Kidney capillary endothelial cell (primary cell): Measurements from ENCODE around the gene RHOBTB3.

ENCODE experiments used
- DNase-seq: peaks from one replicate; pipeline ENCODE4 v3.0.0-alpha.2; 2018; ENCODE audit warnings: low spot score

Gene RHOBTB3

DNA sequence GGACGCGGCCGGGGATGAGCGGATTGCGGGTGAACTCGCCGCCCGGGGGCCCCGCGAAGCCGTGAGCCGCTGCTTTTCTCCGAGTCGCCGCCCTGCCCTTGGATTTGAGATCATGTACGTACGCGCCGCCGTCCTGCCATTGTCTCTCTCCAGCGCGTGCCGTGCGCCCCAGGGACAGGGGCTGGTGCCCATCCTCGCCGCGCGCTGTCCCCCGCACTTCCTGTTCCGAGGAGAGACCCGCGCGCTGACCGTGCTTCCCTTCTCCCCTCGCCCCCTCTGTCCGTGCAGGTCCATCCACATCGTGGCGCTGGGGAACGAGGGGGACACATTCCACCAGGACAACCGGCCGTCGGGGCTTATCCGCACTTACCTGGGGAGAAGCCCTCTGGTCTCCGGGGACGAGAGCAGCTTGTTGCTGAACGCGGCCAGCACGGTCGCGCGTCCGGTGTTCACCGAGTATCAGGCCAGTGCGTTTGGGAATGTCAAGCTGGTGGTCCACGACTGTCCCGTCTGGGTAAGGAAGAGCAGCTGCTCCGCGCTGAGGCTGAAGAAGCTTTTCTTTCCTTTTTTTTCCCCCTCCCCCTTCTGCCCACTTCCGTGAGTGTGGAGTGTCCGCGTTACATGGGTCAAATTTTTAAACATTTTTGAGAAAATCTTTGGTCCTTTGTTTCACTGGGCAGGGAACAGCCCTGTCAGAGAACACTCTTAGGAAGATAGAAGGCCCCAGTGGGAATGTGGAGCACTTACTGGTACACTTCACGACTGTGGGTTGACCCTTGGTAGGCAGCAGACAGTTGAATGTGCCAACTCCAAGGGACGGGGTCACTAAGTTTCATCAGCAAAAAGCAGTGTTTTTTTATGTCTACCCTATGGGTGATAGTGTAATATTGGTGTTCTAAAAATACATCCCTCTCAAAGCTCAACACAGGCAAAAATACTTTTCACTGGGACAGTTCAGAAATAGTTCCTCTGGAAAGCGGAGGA, 727 bp downstream of the RHOBTB3 start:
- DNase-seq, result no peak

DNA sequence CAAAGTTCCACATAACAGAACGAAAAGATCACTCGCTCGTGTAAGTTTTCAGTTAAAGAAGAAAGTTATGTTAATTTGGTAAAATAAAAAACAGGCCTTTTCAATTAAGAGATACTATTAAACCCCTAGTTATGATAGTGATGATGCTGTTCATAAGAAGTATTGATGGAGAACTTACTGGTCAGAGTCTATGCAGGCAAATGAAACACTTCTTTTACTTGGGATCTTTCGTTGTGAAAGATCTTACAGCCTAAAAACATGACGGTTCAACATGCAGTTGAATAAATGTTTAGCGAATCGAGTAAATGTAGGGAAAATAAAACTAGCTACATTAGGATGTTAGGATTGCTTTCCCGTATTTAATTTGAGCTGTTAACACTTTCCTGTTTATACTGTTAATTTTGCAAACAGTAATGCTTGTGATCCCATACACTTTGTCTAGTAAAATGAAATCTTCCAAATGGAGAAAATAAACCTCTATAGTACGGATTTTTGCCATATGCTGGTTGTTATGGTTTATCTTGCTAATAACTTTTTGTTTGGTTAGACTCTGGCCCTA, 2.0 kb downstream of the RHOBTB3 start:
- DNase-seq, result no peak

DNA sequence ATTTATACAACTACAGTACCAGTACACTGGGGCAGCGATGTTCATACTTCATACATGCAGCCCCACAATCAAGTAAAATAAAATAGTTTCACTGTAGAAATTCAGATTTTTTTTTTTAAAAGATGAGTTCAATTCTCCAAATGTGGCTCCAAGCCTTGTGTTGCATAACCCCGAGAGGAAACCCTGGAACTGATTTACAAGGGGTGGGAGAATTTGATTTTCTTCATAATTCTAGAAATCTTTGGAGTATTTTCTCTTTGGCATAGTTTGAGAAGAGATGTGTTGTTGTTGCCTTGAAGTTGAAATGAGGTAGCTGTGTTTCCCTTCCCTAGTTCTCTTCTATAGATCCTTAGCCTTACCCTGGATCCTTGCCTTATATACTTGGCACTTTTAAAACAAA, 3.1 kb downstream of the RHOBTB3 start:
- no peak for DNase-seq

DNA sequence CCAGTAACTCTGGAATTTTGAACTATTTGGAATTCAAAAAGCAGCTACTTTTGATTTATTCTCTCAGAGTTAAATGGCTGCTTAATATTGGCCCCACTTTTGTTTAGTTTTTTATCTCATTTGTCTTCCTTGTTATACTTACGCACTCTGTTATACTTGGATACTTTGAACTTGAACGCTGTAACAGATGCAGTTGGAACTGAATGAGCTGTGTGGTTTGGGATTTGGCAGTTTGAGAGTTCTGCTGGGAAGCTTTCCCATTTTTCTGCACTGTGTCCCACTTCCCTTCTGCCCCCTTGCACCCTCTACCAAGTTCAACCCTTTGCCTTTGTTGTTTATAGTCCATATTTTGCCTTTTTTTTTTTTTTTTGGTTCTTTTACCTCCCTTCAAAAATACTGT, 3.8 kb downstream of the RHOBTB3 start:
- no peak for DNase-seq

DNA sequence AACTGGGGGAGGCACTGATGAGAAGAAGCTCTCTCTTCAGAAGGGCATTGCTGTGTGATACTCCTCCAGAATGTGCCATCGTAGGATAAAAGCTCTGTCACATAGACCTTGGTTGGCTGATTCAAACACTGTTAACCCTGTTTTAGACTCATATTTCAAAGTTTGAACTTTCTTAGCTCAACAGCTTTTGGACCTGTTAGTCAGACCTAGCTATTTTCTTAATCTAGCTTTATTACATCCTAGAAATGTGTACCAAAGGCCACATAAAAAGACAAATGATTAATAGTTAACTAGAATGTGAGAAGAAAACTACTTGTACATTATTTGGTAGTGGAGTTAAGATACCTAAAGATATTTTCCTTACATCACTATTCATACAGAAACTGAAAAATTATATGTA, 4.3 kb downstream of the RHOBTB3 start:
- no peak for DNase-seq

DNA sequence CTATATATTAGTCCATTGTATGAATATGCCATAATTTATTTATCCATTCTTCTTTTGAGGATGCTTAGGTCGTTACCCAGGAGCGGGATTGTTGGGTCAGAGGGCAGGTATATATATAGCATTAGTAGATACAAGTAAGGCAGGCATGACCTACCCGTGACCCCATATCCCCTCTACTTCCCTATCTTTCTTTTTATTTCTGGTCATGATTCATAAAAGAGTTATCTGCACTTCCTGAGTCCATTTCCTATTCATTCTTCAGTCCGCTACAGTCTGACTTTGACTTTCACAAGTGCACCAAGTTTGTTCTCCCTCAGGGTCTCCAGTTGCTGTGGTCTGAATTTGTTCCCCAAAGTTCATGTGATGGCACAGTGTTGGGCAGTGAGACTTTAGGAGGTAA, 6.9 kb downstream of the RHOBTB3 start:
- peak; percentile 58 for DNase-seq

DNA sequence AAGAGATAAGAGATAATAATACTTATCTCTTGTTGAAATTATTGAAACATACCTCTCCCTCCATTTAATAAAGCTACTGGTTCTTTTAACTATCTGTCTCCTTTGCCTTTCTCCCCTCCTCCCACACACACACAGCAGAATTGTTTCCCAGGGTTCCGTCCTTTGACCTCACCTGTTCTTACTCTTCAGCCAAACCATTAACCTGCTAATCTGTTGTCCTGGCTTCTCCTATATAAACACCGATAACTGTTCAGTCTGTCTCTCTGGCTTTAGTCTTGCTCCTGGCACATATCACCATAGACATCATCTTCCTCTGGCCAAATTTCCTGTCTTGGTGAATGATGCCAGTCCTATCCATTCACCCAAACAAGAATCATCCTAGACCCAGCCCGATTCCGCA, 7.7 kb downstream of the RHOBTB3 start:
- DNase-seq, result no peak

DNA sequence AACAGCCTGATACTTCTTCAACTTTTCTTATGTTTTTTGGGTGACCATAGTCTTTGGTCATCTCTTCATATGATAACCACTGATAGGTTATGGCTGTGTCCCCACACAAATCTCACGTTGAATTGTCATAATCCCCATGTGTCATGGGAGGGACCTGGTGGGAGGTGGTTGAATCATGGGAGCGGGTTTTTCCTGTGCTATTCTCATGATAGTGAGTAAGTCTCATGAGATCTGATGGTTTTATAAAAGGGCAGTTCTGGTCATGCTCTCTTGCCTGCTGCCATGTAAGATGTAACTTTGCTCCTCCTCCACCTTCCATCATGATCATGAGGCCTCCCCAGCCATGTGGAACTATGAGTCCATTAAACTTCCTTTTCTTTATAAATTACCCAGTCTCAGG, 8.7 kb downstream of the RHOBTB3 start:
- DNase-seq, result no peak

DNA sequence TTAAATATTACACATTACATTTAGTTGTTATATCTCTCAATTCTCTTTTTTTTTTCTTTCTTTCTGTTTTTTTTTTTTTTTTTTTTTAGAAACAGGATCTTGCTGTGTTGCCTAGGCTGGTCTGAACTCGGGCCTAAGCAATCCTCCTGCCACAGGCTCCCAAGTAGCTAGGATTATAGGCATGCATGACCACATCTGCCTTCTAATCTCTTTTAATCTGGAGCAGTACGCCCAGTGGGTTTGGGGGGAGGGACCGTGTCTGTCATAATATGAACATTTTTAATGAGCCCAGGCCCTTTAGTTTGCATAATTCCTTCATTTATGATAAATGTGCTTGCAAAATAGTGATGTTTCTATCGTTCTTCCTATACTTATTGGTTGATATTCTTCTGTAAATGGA, 10.3 kb downstream of the RHOBTB3 start:
- DNase-seq, result no peak

DNA sequence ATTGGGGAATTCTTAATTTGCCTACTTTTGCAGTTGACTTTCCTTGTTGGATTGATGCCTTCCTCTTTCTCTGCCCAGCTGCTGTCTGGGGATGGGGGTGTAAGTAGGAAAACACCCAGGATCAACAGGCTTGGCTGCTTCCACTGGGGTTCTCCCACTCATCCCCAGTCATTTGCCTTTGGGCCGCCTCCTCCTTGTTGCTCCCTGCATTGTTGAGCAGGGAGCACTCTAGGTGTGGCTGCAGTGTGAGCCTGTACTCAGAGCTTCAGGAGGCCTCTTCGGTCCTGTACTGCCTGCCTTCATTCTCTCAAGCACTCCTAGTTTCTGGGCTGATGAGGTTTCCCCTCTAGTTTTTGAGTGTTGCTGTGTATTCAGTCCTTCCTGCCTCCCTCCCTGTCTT, 12.1 kb downstream of the RHOBTB3 start:
- DNase-seq, result no peak

DNA sequence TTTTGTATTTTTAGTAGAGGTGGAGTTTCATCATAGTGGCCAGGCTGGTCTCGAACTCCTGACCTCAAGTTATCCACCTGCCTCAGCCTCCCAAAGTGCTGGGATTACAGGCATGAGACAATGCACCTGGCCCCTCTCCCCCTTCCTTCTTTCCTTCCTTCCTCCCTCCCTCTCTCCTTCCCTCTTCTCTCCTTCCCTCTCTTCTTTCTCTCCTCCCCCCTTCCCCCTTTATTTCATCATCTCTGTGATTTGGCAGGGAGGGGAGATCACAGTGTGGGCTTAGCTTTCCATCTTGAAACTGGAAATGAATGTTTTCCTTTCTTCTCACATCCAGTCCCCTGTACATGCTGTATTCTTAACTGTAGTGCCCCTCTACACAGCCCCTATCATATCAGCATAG, 12.7 kb downstream of the RHOBTB3 start:
- DNase-seq, result no peak

DNA sequence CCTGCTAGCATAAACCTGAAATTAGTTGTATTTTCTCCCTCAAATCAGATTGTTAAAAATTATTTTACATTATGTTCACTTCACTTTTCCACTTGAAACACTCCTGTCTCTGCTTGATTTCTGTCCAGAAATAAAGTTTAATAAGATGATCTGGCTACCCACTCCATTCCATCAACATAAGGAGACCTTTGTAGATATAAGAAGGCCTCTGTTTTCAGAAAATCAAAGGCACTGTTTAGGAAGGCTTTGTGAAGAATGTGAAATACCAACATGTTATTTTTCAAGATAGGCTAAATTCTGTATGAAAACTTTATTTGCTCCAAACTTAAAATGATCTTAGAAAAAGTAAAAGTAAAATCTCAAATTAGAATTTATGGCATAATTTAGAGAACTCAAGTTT, 15.1 kb downstream of the RHOBTB3 start:
- DNase-seq, result no peak

DNA sequence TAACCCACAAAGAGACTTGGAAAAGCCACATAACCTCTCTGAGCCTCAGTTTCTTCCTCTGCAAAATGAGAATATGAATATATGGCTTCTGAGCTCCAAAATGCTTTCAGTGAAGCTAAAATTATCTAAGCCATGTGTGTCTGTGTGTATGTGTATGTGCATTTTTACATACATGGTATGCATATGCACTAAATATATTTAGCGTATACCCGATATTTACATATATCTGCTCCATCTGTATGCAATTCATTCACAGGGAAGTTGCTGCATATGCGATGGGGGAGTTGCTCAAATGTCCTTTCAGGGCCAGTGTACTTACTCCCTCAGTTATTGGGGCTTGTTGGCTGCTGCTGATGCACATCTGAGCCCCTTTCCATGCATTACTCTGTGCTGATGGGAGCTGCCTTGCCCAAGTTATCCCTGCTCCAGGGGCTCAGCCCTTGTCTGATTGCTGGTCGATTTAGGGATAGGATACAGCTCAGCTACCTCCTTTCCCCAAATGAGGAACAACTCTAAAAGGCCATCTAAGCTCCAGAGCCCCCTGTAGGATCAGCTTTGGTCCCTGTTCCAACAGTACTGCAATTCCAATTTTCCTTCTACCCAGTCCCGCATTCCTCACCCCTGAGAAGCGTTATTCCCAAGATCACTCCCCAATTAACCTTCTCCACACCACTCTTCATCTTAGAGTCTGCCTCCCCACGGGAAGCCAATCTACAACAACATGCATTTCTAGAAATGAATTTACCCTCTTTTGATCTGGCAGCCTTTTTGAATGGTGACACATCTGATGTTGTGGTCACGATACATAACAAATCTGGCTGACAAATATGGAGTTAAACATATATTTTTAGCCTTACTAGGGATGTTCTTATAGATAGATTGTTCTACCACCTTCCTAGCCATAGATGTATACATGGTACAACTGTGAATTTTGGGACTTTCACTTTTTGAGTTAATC, 15.9 kb downstream of the RHOBTB3 start:
- DNase-seq, result no peak

DNA sequence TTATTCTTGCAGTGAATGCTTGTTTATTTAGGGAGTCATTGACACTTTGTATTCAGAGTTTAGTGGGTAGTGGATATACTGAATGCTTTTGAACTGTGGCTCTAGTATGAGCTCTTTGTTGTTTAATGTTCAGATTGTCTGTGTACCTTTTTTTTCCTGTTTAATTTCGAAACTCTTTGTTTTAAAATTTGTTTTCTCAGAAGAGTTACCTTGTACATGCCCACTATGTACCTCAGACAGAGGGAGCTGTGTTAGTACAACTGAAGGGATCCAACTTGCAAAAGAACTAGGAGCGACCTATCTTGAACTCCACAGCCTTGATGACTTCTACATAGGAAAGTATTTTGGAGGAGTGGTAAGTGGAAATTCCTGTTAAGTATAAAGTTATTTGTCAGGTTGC, 17.0 kb downstream of the RHOBTB3 start:
- DNase-seq, result no peak

DNA sequence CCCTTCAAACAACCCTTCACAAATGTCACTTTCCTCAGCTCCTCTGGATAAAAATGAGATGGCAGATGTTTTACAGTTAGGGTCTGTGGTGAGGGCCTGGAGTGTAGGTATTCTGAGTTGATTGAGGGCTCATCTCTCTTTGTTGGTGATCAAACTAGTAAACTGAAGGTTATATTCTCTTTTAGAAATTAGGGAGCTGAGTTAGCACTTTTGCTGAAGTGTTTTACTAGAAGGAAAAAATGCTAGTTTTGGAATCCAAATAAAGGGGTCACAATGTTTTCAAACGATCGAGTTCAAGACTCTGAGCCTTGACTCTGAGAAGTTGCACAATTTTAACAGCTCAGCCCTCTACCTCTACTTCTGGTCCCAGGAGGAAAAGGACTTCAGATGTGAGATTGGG, 23.4 kb downstream of the RHOBTB3 start:
- no peak for DNase-seq

DNA sequence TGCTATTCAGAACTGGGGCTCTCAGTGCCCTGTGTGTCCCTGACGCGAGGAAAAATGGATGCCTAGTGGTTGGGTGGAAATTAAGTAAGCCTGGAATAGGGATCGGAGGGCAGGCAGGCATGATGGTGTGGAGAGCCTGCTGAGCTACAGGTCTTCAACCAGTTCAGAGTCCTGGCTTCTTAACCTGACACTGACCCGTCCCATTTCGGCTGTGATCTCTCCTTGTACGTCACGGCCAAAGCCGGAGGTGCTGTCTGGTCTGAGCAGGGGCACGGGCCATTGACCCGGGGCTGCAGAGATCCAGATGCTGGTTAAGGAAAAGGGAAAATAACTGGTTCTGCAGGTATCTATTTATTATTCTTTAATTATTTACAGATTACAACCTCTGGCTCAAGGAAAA, 27.9 kb downstream of the RHOBTB3 start:
- DNase-seq, result no peak

DNA sequence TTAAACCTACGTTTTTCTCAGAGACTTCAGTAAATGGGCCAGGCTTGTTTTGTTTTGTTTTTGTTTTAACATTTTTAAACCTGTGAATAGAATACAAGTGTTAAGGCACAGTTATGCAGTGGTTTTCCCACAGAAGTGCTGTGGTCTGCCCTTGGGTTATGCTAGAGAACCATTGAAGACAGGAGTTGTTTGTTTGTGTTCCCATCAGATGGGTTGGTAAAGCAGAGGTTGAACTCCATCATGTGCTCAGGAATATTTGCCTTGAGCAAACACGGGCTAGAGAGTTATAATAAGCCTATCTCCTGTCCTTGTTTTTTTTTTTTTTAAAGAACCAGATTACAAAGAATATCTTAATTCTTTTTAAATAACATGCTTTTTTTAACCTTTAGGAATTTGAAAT, 28.5 kb downstream of the RHOBTB3 start:
- no peak for DNase-seq

DNA sequence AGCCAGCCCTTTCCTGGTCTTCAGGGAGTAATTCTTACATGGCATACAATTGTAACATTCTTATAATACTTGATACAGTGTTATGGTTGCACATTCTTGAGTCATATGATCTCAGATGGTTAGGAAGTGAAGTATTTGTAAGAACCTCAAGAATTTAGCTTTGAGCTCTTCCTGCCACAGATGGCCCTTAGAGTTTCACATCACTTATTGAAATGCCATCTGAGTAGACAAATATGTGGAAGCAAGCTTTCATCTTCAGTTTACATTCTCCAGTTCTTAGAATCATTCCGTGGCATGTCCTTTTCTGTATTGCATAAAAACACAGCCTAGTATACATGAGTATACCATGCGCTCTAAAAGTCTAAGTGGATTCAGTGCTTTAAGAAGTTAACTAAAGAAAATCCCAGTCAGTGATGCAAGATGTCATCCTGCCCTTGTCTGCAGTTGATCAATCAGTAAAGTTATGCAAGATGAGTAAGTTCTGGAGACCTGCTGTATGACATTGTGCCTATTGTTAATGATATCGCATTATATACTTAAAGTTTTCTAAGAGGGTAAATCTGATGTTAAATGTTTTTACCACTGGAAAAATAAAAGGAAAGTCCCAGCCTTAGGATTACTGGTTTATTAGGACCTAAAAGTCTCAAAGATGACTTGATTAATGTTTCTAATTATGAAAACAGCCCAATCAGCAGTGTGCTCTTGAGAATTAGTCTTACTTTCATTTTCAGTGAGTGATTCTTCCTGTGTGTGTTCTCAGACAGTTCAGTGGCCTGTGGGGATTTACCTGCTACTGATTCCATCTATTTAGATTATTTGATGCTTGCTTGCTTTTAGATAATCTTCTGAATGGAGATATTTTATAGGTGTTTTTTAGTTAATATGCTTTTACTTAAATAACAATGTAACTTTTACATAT, 29.4 kb downstream of the RHOBTB3 start:
- DNase-seq, result peak; percentile 89

DNA sequence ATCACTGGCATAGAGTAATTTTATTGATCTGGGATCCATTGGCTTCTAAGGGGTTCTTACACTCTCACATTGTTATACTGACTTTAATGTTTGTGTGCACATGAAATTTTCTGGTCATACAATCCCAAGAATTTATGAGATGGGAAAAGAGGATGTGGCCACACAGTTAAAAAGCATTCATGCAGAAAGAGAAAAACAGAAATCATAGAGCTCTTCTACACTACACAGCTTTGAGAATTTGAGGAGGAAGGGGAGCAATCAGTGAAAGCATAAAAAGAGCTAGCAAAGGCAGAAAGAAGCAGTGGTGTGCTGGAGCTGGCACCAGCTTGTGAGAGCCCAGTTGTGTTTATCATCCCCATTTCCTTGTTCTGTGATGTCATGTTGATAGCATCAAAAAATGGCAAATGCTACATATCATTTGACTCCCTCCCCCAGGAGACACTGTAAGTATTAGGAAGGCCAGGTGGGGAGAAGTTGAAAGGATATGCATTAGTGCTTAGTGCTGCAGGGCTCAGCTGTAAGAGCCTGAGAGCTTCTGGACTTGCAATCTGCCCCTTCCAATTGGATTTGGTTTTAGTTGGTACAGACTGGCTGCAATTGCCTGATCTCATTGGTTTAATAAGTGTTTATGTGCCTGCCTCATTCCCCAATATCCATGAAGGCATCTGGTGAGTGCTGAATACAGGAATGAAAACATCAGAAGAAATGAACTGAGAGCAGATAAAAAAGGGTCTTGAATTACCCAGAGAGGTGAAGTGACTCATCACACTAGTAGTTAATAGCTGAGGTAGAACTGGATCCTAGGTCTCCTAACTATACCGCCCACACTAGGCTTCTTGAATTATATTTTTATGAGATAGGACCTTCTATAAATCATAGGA, 30.9 kb downstream of the RHOBTB3 start:
- DNase-seq, result no peak

DNA sequence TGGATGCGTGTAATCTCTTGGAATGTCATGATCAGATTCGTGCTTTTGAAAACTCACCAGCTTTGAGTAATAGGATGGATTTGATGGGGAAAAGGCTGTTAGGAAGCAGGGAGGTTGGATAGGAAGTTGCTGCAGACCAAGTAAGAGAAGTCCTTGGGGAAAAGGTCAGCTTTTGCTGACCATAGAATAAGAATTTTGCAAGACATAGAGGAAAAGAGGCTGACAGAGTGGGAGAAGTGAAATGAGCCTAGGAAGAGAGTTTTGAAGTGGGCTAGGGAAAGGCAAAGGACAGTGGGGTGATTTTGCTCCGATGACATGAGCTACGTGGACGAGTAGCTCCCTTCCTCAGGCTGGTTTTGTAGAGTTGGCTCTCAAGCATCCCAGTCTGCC, 31.5 kb downstream of the RHOBTB3 start:
- DNase-seq, result no peak

DNA sequence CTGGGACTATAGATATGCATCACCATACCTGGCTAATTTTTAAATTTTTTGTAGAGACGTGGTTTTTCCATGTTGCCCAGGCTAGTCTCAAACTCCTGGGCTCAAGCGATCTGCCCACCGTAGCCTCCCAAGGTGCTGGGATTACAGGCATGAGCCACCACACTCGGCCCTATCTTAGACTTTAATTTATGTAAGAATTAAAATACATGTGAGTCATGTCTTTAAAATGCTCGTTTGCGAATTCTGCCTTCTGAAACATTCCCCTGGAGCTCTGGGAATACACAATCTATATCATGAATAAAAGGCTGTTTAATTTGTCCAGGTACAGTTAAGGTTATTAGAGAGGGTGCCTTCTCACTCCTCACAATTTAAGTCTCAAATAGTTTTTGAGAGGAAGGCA, 32.8 kb downstream of the RHOBTB3 start:
- DNase-seq, result no peak
